Measurements from ENCODE around the gene RHBDL1.

- TF ChIP-seq POLR2A (IDR thresholded peaks at IDR 0.05) (no peak), POLR2AphosphoS5 (IDR thresholded peaks at IDR 0.05; ENCODE audit: insufficient read depth in 1 of 2, low read depth in 1 of 2) (no peak)
- TF ChIP-seq, protein P1, sequence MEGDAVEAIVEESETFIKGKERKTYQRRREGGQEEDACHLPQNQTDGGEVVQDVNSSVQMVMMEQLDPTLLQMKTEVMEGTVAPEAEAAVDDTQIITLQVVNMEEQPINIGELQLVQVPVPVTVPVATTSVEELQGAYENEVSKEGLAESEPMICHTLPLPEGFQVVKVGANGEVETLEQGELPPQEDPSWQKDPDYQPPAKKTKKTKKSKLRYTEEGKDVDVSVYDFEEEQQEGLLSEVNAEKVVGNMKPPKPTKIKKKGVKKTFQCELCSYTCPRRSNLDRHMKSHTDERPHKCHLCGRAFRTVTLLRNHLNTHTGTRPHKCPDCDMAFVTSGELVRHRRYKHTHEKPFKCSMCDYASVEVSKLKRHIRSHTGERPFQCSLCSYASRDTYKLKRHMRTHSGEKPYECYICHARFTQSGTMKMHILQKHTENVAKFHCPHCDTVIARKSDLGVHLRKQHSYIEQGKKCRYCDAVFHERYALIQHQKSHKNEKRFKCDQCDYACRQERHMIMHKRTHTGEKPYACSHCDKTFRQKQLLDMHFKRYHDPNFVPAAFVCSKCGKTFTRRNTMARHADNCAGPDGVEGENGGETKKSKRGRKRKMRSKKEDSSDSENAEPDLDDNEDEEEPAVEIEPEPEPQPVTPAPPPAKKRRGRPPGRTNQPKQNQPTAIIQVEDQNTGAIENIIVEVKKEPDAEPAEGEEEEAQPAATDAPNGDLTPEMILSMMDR (IDR thresholded peaks at IDR 0.05): no peak
Measured at GRCh38 chr16:694187-694862, 18.9 kb downstream of the RHBDL1 start.

Data from vagina (tissue), 2 donors.